Measurements from ENCODE around the gene UBE2H. TPM values are rescaled to one million over a fixed set of nuclear protein-coding genes. Genes with fewer than 3 reads are reported as not detected.
A peak's percentile ranks its signal among the peaks of the same experiment; 100 is the strongest.

The UBE2H gene
- total and polyA plus RNA-seq, 2 of the 4 experiments (the other 2 are of a cell fraction) = 34.6 to 49.4 TPM

GRCh38 chr7:129782818-129783583 is 169.8 kb downstream of the UBE2H start:
- intact Hi-C loops (cut with micrococcal nuclease) = no loop called here

More at GRCh38 chr7:129782818-129783583, 169.8 kb downstream of the UBE2H start:
- peaks cover 2% of the 10 kb centered on the region; the same call in 1 of the 2 replicates for H3K4me1 ChIP-seq (ENCODE audit: control insufficient read depth, insufficient read depth, low read length)
- H3K79me1 ChIP-seq (ENCODE audit: low read depth in 1 of 2, low read length in 2 of 2) = no peaks in the 10 kb centered on the region
- H3K23ac ChIP-seq (ENCODE audit: low read depth, low read length) = peak overlapping the region; percentile 7; the same call in 1 of the 2 replicates
- 8% methylated on average over 19 of the region's 42 CpGs; no CpG with 5 or more reads in 1 of the 2 experiments for WGBS, 2 experiments (ENCODE audit: extremely low coverage in 2 of 2, insufficient read length in 1 of 2)
- H3K4me3 ChIP-seq (ENCODE audit: insufficient read depth, low read depth, low read length) = no peak overlapping the region
- no peak overlapping the region for H3K56ac ChIP-seq (ENCODE audit: extremely low read depth, insufficient read depth, low read length)
- no peak for ATAC-seq (ENCODE audit: low read depth)
- CTCF ChIA-PET = no interaction called here
- no peak overlapping the region for H3K18ac ChIP-seq (ENCODE audit: low read depth, low read length)
- DNase-seq = no peak
- H3K9ac ChIP-seq (ENCODE audit: low read depth, low read length) = no peak overlapping the region
- H2BK20ac ChIP-seq (ENCODE audit: low read depth, low read length) = no peak overlapping the region
- dilution Hi-C loops (cut with HindIII; ENCODE audit: low sequenced_read_pairs, unreplicated experiment) = no loop called here
- H4K91ac ChIP-seq (ENCODE audit: insufficient read depth, low read depth, low read length) = no peak overlapping the region
- no peaks in the 10 kb centered on the region for H3K9me1 ChIP-seq (ENCODE audit: insufficient read depth, low read length)
- no peak overlapping the region for H2BK5ac ChIP-seq (ENCODE audit: low read depth, low read length, poor library complexity, severe bottlenecking)
- H4K20me1 ChIP-seq (ENCODE audit: insufficient read depth, low read length) = peaks cover 38% of the 10 kb centered on the region
- no peaks in the 10 kb centered on the region for H3K36me3 ChIP-seq (ENCODE audit: control insufficient read depth, insufficient read depth, low read length)
- no peak overlapping the region for H3K4ac ChIP-seq (ENCODE audit: low read depth, low read length)
- no peak overlapping the region for H3K14ac ChIP-seq (replicated peaks; ENCODE audit: low read depth, low read length)
- H2AK5ac ChIP-seq (ENCODE audit: low read depth, low read length) = no peak overlapping the region
- TF ChIP-seq RAD21 (IDR thresholded peaks at IDR 0.05; ENCODE audit: low read length) (no peak), USF2 (IDR thresholded peaks at IDR 0.05; ENCODE audit: low read depth, low read length) (no peak), BHLHE40 (IDR thresholded peaks at IDR 0.05; ENCODE audit: low read depth, low read length) (no peak), POLR2A (IDR thresholded peaks at IDR 0.05; ENCODE audit: low read depth, low read length) (no peak), CTCF (conservative IDR thresholded peaks at IDR 0.05; ENCODE audit: low read depth, low read length) (no peak), NFE2L2 (IDR thresholded peaks at IDR 0.05; ENCODE audit: low read depth, low read length) (no peak), RCOR1 (IDR thresholded peaks at IDR 0.05; ENCODE audit: insufficient replicate concordance, low read length) (no peak), CEBPB (IDR thresholded peaks at IDR 0.05; ENCODE audit: low read depth, low read length) (no peak), CHD1 (IDR thresholded peaks at IDR 0.05; ENCODE audit: low read depth, low read length) (no peak), RFX5 (IDR thresholded peaks at IDR 0.05; ENCODE audit: low read depth, low read length) (no peak), MAZ (IDR thresholded peaks at IDR 0.05; ENCODE audit: borderline replicate concordance, low read depth, low read length) (no peak), MAFK (IDR thresholded peaks at IDR 0.05; ENCODE audit: low read depth, low read length) (no peak), ELK1 (IDR thresholded peaks at IDR 0.05; ENCODE audit: borderline replicate concordance, low read depth, low read length) (no peak), FOS (IDR thresholded peaks at IDR 0.05; ENCODE audit: low read depth, low read length) (no peak), SMC3 (IDR thresholded peaks at IDR 0.05; ENCODE audit: low read depth, low read length) (no peak), MXI1 (IDR thresholded peaks at IDR 0.05; ENCODE audit: borderline replicate concordance, low read depth, low read length) (no peak)
- in situ Hi-C loops (cut with MboI; ENCODE audit: low sequenced_read_pairs) = no loop called here
- H2BK15ac ChIP-seq (ENCODE audit: low read depth, low read length) = no peak overlapping the region
- H3K27ac ChIP-seq (ENCODE audit: insufficient read depth, low read length) = no peak overlapping the region
- H3K9me3 ChIP-seq (ENCODE audit: control insufficient read depth, insufficient read depth, low read length) = peaks cover 11% of the 10 kb centered on the region
- BruUV-seq (replicated peaks) = no TSS peak
- no peak overlapping the region for H4K8ac ChIP-seq (ENCODE audit: low read depth in 2 of 2, low read length in 2 of 2)
- POLR2A ChIA-PET (ENCODE audit: unreplicated experiment) = no interaction called here
- no peak overlapping the region for H3K4me2 ChIP-seq (ENCODE audit: low read depth, low read length)
- H4K5ac ChIP-seq (ENCODE audit: low read depth, low read length) = no peak overlapping the region
- H2AFZ ChIP-seq (replicated peaks; ENCODE audit: low read length, poor library complexity) = peak overlapping the region; percentile 1
- peaks cover 94% of the 10 kb centered on the region for H3K27me3 ChIP-seq (ENCODE audit: control insufficient read depth, insufficient read depth, low read length)
- no peak overlapping the region for H2BK120ac ChIP-seq (ENCODE audit: low read depth, low read length)
- no peak overlapping the region for H2AK9ac ChIP-seq (replicated peaks; ENCODE audit: low read depth, low read length, poor library complexity)

Measured in IMR-90 (cell line).